Neutrophil (primary cell): ENCODE measurements around the gene TAS2R31.

Experiments used
- H3K27ac ChIP-seq: fragments of 200-600 bp; sonication (generic); 2 replicates; pipeline ENCODE4 v1.5.1; 2016; ENCODE audit warnings: mild to moderate bottlenecking, moderate library complexity
- H3K27me3 ChIP-seq: fragments of 200-600 bp; sonication (generic); 2 replicates; pipeline ENCODE4 v1.6.0; 2016; ENCODE audit warnings: mild to moderate bottlenecking
- H3K36me3 ChIP-seq: fragments of 200-600 bp; sonication (generic); 2 replicates; pipeline ENCODE4 v1.5.1; 2017
- H3K4me1 ChIP-seq, 2 experiments: fragments of 200-600 bp in 1 of 2; sonication (generic) in 1 of 2; 1 replicate in 1 of 2; 2 replicates in 1 of 2; pipeline versions ENCODE4 v1.5.1 to v1.6.1; 2013 to 2016; ENCODE audit warnings: low read depth in 1 of 2, low read length in 1 of 2, mild to moderate bottlenecking in 1 of 2, moderate library complexity in 1 of 2; ENCODE audit not compliant: control insufficient read depth in 1 of 2, insufficient read depth in 1 of 2
- H3K4me3 ChIP-seq, 2 experiments: fragments of 200-600 bp in 1 of 2; sonication (generic) in 1 of 2; 1 replicate in 1 of 2; 2 replicates in 1 of 2; pipeline ENCODE4 v1.5.1; 2013 to 2016; ENCODE audit warnings: low read depth in 1 of 2, low read length in 1 of 2, mild to moderate bottlenecking in 1 of 2, moderate library complexity in 1 of 2
- H3K9me3 ChIP-seq: fragments of 200-600 bp; sonication (generic); 2 replicates; pipeline ENCODE4 v1.5.1; 2016
- CTCF ChIP-seq: fragments of 200-600 bp; sonication (generic); IDR thresholded peaks from 2 replicates; pipeline ENCODE4 v1.5.1; 2016; ENCODE audit warnings: antibody characterized with exemption

Gene TAS2R31

GRCh38 chr12:10994307-10994706, 36.9 kb downstream of the TAS2R31 start:
- Histone ChIP-seq H3K4me3 (no peak overlapping the region), H3K27ac (no peak overlapping the region), H3K27me3 (no peaks in the 10 kb centered on the region), H3K4me1 (no peaks in the 10 kb centered on the region), H3K9me3 (no peaks in the 10 kb centered on the region), H3K36me3 (peaks cover 9% of the 10 kb centered on the region)
- no peak for TF ChIP-seq CTCF

GRCh38 chr12:10989107-10989506, 42.1 kb downstream of the TAS2R31 start:
- no peak overlapping the region for H3K4me3 ChIP-seq
- no peaks in the 10 kb centered on the region for H3K4me1 ChIP-seq
- no peaks in the 10 kb centered on the region for H3K9me3 ChIP-seq
- no peak overlapping the region for H3K27ac ChIP-seq
- no peaks in the 10 kb centered on the region for H3K27me3 ChIP-seq
- H3K36me3 ChIP-seq = peaks cover 6% of the 10 kb centered on the region
- TF ChIP-seq CTCF = no peak

GRCh38 chr12:10986812-10987211, 44.4 kb downstream of the TAS2R31 start, which contains the start of gene TAS2R50:
Gene TAS2R50 (minus strand): TSS chr12:10986912. CDS start chr12:10986860, 52 bp downstream.
- Histone ChIP-seq H3K27me3 (no peaks in the 10 kb centered on the region), H3K9me3 (no peaks in the 10 kb centered on the region), H3K4me1 (no peaks in the 10 kb centered on the region), H3K36me3 (no peaks in the 10 kb centered on the region), H3K4me3 (no peak within 1 kb of the TSS), H3K27ac (no peak within 1 kb of the TSS)
- TF ChIP-seq CTCF = no peak

- Histone ChIP-seq H3K36me3 (no peaks in the 10 kb centered on the region), H3K27ac (no peak overlapping the region), H3K4me1 (no peaks in the 10 kb centered on the region), H3K9me3 (no peaks in the 10 kb centered on the region), H3K4me3 (no peak overlapping the region), H3K27me3 (no peaks in the 10 kb centered on the region)
- TF ChIP-seq CTCF = no peak
Observed at GRCh38 chr12:10982244-10982643, 49.0 kb downstream of the TAS2R31 start.
